ENCODE data around the gene DIDO1. TPM values are rescaled to one million over a fixed set of nuclear protein-coding genes. Genes with fewer than 3 reads are reported as not detected.

Gene DIDO1
- total RNA-seq, 1 donor from 2014 or later = 61.2 TPM

- H3K9me3 Mint-ChIP-seq = no peaks in the 10 kb centered on the region
- no peaks in the 10 kb centered on the region for H3K36me3 Mint-ChIP-seq (ENCODE audit: low read depth)
- H3K4me1 Mint-ChIP-seq = peaks cover 9% of the 10 kb centered on the region
- no peak overlapping the region for H3K4me3 Mint-ChIP-seq
- intact Hi-C loops (cut with micrococcal nuclease) = no loop called here
- H3K27me3 Mint-ChIP-seq = no peaks in the 10 kb centered on the region
- no peak overlapping the region for H3K27ac Mint-ChIP-seq
- DNase-seq = no peak
Observed at GRCh38 chr20:62958388-62959100, 32.2 kb upstream of the DIDO1 start.

DNA sequence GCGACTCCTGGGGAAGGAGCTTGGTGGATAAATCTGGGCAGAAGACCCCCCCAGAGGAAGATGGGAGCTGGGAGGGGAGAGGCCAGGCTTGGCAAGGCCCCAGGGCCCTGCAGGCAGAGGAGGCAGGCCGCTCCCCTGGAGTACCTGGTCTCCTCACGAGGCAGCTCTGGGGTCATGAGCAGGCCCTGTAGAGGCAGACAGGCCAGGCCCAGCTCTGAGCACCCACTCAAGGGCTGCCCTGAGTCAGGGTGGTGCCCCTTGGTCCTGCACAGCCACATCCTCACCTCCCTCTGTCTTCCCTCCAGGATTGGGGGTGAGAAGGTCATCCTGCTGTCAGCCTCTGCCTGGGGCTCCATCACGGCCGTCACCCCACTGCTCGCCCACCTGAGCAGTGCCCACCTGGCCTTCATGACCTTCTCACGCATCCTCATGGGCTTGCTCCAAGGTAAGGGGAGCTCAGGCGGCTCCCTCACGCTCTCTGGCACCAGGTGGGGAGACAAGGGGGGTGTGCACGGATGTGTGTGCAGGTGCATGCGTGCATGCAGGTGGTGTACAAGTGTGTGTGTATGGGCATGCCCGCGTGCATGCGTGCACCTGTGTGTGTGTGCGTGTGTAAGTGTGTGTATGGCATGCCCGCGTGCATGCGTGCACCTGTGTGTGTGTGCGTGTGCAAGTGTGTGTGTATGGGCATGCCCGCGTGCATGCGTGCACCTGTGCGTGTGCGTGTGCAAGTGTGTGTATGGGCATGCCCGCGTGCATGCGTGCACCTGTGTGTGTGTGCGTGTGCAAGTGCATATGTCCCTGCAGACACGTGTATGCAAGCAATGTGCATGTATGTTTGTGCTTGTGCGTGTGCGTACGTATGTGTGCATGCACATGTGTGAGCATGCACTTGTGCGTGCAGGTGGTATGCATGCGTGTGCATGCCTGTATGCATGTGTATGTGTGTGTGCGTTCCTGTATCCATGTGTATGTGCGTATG is 31.1 kb upstream of the DIDO1 start:
- H3K4me1 Mint-ChIP-seq = peaks cover 11% of the 10 kb centered on the region
- peak overlapping the region; percentile 41 for H3K27ac Mint-ChIP-seq
- DNase-seq = no peak
- no peaks in the 10 kb centered on the region for H3K36me3 Mint-ChIP-seq (ENCODE audit: low read depth)
- H3K27me3 Mint-ChIP-seq = no peaks in the 10 kb centered on the region
- intact Hi-C loops (cut with micrococcal nuclease) = no loop called here
- H3K9me3 Mint-ChIP-seq = no peaks in the 10 kb centered on the region
- no peak overlapping the region for H3K4me3 Mint-ChIP-seq

DNA sequence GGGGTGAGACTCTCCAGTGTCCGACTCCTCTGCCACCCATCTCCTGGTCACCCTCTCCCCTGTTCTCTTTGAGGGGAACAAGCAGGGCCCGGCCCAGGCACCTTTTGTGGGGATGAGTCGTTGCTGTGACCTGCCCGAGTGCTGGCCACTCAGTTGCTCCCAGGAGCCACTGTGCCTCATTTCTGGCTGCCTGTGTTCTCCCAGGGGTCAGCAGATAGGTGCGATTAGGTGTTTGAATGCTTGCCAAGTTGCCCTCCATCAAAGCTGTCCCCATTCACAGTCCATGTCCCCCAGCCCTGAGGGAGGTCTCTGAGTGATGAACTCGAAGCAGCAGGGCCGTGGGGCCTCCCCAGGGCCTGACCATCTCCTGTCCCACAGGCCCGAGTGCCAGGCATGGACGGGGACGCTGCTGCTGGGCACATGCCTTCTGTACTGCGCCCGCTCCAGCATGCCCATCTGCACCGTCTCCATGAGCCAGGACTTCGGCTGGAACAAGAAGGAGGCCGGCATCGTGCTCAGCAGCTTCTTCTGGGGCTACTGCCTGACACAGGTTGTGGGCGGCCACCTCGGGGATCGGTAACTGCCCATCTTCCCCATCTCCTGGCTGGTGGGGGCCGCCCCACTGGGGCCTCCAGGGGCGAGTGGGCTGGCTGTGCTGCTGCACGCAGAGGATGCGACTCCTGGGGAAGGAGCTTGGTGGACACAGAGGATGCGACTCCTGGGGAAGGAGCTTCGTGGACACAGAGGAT is 30.3 kb upstream of the DIDO1 start:
- no peak overlapping the region for H3K4me3 Mint-ChIP-seq
- H3K27ac Mint-ChIP-seq = no peak overlapping the region
- no peaks in the 10 kb centered on the region for H3K9me3 Mint-ChIP-seq
- DNase-seq = no peak
- no peaks in the 10 kb centered on the region for H3K36me3 Mint-ChIP-seq (ENCODE audit: low read depth)
- peaks cover 15% of the 10 kb centered on the region for H3K4me1 Mint-ChIP-seq
- intact Hi-C loops (cut with micrococcal nuclease) = no loop called here
- no peaks in the 10 kb centered on the region for H3K27me3 Mint-ChIP-seq

GRCh38 chr20:62955519-62956386 is 29.4 kb upstream of the DIDO1 start:
- H3K4me1 Mint-ChIP-seq = peaks cover 18% of the 10 kb centered on the region

DNA sequence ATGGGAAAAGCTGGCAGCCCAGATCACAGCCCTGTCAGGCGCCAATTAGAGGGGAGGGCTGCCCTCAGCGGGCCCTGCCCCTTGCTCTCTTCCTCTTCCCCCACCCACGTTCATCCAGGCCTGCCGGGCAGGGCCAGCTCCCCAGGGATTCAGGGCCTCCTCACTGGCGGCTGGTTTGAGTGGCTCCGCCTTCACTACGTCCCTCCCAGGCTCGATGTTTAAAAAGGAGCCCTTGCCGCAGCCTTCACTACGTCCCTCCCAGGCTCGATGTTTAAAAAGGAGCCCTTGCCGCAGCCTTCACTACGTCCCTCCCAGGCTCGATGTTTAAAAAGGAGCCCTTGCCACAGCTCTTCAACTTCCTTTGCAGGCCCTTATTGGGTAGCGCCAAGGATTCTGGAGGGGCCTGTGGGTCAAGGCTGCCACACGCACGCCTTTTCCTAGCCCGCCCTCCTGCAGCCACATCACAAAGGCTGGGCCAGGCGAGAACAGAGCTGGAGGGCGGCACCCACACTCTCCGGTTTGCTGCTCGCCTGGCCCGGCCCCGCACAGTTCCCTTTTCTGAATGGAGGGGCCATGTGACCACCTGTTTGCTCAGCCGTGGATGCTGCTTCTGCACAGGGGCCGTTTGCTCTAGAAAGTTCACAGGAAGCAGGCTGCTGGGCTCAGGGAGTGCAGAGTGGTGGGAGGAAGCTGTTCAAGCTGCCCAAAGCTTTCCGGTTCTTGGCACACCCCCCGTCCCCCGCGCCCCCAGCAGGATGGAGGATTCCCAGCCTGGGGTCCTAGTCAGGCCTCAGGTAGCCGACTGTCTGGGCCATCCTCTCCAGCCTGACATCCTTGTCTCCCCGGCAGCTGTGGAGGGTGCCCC is 27.8 kb upstream of the DIDO1 start:
- intact Hi-C loops (cut with micrococcal nuclease) = loop anchor here (2.0 kb wide), 1 partner anchor 15 kb away; the partner anchor contains the start of gene GID8
- Mint-ChIP-seq H3K27ac (peak overlapping the region; percentile 89), H3K4me3 (peak overlapping the region; percentile 82), H3K36me3 (ENCODE audit: low read depth) (peaks cover 16% of the 10 kb centered on the region), H3K4me1 (peaks cover 18% of the 10 kb centered on the region), H3K9me3 (no peaks in the 10 kb centered on the region), H3K27me3 (no peaks in the 10 kb centered on the region)
- peak; percentile 92 for DNase-seq

More at GRCh38 chr20:62955519-62956386, 29.4 kb upstream of the DIDO1 start:
- Mint-ChIP-seq H3K4me3 (no peak overlapping the region), H3K27me3 (no peaks in the 10 kb centered on the region), H3K27ac (no peak overlapping the region), H3K9me3 (no peaks in the 10 kb centered on the region), H3K36me3 (ENCODE audit: low read depth) (peaks cover 3% of the 10 kb centered on the region)
- no peak for DNase-seq
- intact Hi-C loops (cut with micrococcal nuclease) = no loop called here

DNA sequence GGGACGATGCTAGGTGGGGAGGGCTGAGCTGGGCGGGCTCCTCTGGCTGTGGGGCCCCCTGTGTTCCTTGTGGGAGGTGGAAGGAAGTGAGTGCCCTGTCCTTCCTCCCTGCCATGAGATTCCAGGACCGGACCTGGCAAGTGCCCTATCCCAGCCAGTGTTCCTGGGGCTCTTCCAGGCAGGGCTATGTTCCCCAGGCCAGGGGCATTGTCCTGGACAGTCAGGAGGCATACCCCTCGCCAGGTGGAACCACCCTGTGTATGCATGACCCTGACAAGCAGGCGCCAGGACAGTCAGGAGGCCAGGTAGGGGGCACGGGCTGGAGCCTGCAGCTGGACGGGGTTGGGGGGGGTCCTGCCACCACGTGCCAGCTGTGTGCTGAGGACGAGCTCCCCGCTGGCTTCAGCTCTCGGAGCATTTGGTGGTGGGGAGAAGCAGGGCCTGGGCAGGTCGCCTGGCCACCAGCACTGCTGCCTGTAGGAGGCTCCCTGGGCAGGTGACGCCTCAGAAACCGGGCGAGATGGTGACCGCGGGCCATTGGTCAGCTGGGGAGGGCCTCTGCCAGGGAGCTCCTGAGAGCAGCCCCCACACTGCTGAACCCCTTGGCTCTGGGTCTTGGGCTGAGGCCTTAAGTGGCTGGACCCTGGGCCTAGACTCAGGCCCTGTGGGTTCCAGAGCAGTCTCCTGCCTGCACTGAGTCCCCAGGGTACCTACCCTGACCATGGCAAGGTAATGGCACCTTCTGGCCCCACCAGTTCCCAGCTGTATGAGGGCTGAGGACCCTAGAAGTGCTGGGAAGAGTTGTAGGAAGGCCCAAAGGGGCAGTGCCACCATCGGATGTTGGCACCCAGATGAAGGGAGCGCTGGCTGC is 26.9 kb upstream of the DIDO1 start:
- Mint-ChIP-seq H3K9me3 (no peaks in the 10 kb centered on the region), H3K4me1 (peaks cover 18% of the 10 kb centered on the region), H3K36me3 (ENCODE audit: low read depth) (peaks cover 25% of the 10 kb centered on the region), H3K27ac (peak overlapping the region; percentile 89), H3K27me3 (no peaks in the 10 kb centered on the region), H3K4me3 (peak overlapping the region; percentile 82)
- intact Hi-C loops (cut with micrococcal nuclease) = loop anchor here (2.0 kb wide), 1 partner anchor 14 kb away; the partner anchor contains the start of gene GID8
- DNase-seq = no peak

DNA sequence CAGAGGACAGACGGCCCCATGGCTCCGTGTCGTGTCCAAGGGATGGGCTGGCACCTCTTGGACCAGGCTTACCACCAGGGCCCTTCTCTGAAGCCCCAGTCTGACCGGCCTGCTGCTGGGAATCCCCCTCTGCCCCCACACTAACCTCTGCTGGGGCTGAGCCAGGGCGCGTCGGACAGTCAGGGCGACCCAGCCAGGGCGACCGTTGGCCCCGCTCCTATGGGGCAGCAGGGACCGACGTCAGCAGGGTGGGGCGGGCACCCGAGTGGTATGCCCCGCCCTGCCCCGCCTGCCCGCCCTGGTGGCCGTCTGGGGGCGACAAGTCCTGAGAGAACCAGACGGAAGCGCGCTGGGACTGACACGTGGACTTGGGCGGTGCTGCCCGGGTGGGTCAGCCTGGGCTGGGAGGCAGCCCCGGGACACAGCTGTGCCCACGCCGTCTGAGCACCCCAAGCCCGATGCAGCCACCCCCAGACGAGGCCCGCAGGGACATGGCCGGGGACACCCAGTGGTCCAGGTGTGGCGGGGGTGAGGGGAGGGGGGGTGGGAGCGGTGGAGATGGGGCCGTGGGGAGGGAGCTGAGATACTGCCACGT is 26.2 kb upstream of the DIDO1 start, which contains the start of gene SLC17A9:
SLC17A9 (plus strand) TSS at position 337 of the 595 bp plus-strand sequence; CDS start at position 459, 122 bp downstream.
- Mint-ChIP-seq H3K27me3 (no peaks in the 10 kb centered on the region), H3K9me3 (no peaks in the 10 kb centered on the region), H3K27ac (peak within 1 kb of the TSS; percentile 89), H3K4me3 (peak within 1 kb of the TSS; percentile 82), H3K4me1 (peaks cover 18% of the 10 kb centered on the region), H3K36me3 (ENCODE audit: low read depth) (peaks cover 32% of the 10 kb centered on the region)
- peak; percentile 86 for DNase-seq
- intact Hi-C loops (cut with micrococcal nuclease) = loop anchor here (2.0 kb wide), 1 partner anchor 14 kb away; the partner anchor contains the start of gene GID8

GRCh38 chr20:62951896-62952372 is 25.6 kb upstream of the DIDO1 start:
- intact Hi-C loops (cut with micrococcal nuclease) = loop anchor here (2.0 kb wide), 1 partner anchor 13 kb away; the partner anchor contains the start of gene GID8
- peak overlapping the region; percentile 82 for H3K4me3 Mint-ChIP-seq
- no peak for DNase-seq
- H3K36me3 Mint-ChIP-seq (ENCODE audit: low read depth) = peaks cover 37% of the 10 kb centered on the region
- peaks cover 18% of the 10 kb centered on the region for H3K4me1 Mint-ChIP-seq
- peak overlapping the region; percentile 53 for H3K27ac Mint-ChIP-seq
- H3K27me3 Mint-ChIP-seq = no peaks in the 10 kb centered on the region
- no peaks in the 10 kb centered on the region for H3K9me3 Mint-ChIP-seq

GRCh38 chr20:62951143-62951895 is 25.0 kb upstream of the DIDO1 start:
- peaks cover 18% of the 10 kb centered on the region for H3K4me1 Mint-ChIP-seq
- no peaks in the 10 kb centered on the region for H3K9me3 Mint-ChIP-seq
- peak overlapping the region; percentile 1 for H3K27ac Mint-ChIP-seq
- DNase-seq = no peak
- peaks cover 44% of the 10 kb centered on the region for H3K36me3 Mint-ChIP-seq (ENCODE audit: low read depth)
- intact Hi-C loops (cut with micrococcal nuclease) = no loop called here
- H3K4me3 Mint-ChIP-seq = no peak overlapping the region
- H3K27me3 Mint-ChIP-seq = no peaks in the 10 kb centered on the region

DNA sequence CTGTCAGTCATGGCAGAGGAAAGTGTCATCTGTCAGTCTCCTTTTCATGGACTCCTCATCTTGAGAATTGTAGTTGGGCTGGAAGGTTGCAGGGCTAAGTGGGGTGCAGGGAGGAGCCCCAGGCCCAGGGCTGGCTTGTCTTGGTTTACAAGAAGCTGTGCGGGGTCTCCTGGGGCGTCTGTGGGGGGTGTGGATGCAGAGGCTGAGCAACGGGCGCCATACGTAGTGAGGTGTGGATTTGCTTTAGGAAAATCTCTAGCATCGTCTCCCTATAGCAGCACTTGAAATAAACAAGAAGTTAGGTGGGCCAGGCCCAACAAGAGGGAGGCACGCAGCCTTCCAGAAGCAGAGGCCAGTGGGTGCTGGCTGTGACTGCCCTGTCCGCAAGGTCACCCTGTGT is 24.4 kb upstream of the DIDO1 start:
- Mint-ChIP-seq H3K27me3 (no peaks in the 10 kb centered on the region), H3K36me3 (ENCODE audit: low read depth) (peaks cover 48% of the 10 kb centered on the region)

More for the DNA sequence above, 24.4 kb upstream of the DIDO1 start:
- no peak for DNase-seq
- Mint-ChIP-seq H3K9me3 (no peaks in the 10 kb centered on the region), H3K27ac (no peak overlapping the region), H3K4me1 (peaks cover 18% of the 10 kb centered on the region), H3K4me3 (no peak overlapping the region)
- intact Hi-C loops (cut with micrococcal nuclease) = no loop called here
